Measurements from ENCODE around the gene S1PR2.

Gene S1PR2

DNA sequence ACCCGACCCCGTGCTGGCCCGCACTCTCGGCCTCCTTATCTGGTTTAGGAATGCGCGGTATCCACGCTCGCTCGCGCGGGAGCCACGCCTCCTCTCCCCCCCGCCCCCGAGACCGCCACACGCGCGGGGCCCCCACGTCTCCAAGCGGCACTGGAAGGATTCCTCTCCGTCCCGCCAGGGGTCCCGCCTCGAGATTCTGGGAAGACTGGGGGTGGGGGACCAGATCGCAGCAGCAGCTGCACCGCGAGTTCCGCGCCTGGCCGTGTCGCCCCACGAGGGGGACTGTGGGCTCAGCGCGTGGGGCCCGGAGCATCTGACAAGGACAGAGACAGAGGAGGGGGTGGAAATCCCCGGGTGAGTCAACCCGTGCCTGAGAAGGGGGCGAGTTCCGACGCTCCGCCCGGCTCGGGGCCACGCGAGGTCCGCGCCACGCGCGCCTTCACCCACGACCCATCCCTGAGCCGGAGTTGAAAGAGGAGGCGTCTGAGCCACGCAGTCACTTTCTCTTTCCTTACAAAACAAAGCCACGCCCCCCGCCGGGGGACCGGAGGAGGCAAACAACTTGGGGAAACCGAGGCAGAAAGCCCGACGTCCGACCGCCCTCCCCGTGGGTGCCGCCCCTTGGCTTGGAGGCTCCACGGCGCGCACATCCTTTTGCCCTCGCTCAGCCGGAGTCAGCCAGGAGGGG is 814 bp downstream of the S1PR2 start:
- Histone ChIP-seq H3K56ac (ENCODE audit: low read length) (peak overlapping the region; percentile 95), H3K36me3 (ENCODE audit: control insufficient read depth, insufficient read depth, low read length) (no peaks in the 10 kb centered on the region), H3K18ac (ENCODE audit: low read length) (no peak overlapping the region), H3K4ac (ENCODE audit: low read depth, low read length) (no peak overlapping the region), H3K4me2 (ENCODE audit: low read length) (peak overlapping the region; percentile 91), H2AK5ac (ENCODE audit: low read length) (no peak overlapping the region), H3K9ac (ENCODE audit: low read length) (peak overlapping the region; percentile 82), H3K23ac (ENCODE audit: low read length) (peak overlapping the region; percentile 76), H3K27ac (ENCODE audit: low read depth, low read length) (no peak overlapping the region), H2BK120ac (ENCODE audit: low read depth, low read length) (no peak overlapping the region), H3K79me1 (ENCODE audit: low read length) (peaks cover 2% of the 10 kb centered on the region), H3K4me3 (ENCODE audit: low read length) (peak overlapping the region; percentile 65), H3K4me1 (ENCODE audit: control insufficient read depth, low read depth, low read length) (no peaks in the 10 kb centered on the region), H4K8ac (ENCODE audit: low read depth, low read length) (no peak overlapping the region), H3K27me3 (ENCODE audit: insufficient read depth, low read length, poor library complexity) (no peaks in the 10 kb centered on the region), H2BK15ac (replicated peaks; ENCODE audit: low read depth) (no peak overlapping the region), H2BK5ac (ENCODE audit: low read length) (no peak overlapping the region), H4K5ac (ENCODE audit: low read length) (no peak overlapping the region), H3K79me2 (ENCODE audit: control insufficient read depth, insufficient read depth, low read length) (no peaks in the 10 kb centered on the region)
- no CpG with 5 or more reads among the region's 70 CpGs for WGBS (ENCODE audit: extremely low coverage, insufficient coverage, low lambda C conversion rate)
- DNase-seq: peak; percentile 82

DNA sequence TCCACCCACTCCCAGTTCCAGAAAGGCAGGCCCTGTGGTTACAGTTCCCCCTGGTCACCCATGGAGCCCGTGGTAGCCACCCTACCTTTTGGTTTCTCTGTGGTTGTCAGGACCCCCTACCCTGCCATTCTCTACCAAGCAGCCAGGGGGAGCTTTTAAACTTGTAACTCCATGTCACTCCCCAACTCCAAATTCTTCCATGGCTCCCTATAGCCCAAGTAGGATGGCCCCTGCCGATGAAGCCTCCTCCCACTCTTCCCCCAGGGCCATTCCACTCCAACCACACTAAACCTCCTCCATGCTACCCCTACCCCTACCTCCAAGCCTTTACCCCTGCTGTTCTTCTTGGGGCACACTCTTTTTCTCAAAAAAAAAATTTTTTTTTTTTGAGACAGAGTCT is 2.2 kb downstream of the S1PR2 start:
- no peak overlapping the region for H2AK5ac ChIP-seq (ENCODE audit: low read length)
- H3K4me1 ChIP-seq (ENCODE audit: control insufficient read depth, low read depth, low read length): no peaks in the 10 kb centered on the region
- no peak overlapping the region for H3K56ac ChIP-seq (ENCODE audit: low read length)
- no CpG with 5 or more reads among the region's 2 CpGs for WGBS (ENCODE audit: extremely low coverage, insufficient coverage, low lambda C conversion rate)
- H3K18ac ChIP-seq (ENCODE audit: low read length): no peak overlapping the region
- H3K36me3 ChIP-seq (ENCODE audit: control insufficient read depth, insufficient read depth, low read length): no peaks in the 10 kb centered on the region
- H2BK120ac ChIP-seq (ENCODE audit: low read depth, low read length): no peak overlapping the region
- H3K79me1 ChIP-seq (ENCODE audit: low read length): peaks cover 2% of the 10 kb centered on the region
- H3K23ac ChIP-seq (ENCODE audit: low read length): no peak overlapping the region
- H3K4ac ChIP-seq (ENCODE audit: low read depth, low read length): no peak overlapping the region
- H3K4me2 ChIP-seq (ENCODE audit: low read length): no peak overlapping the region
- H2BK5ac ChIP-seq (ENCODE audit: low read length): no peak overlapping the region
- H4K8ac ChIP-seq (ENCODE audit: low read depth, low read length): no peak overlapping the region
- H3K4me3 ChIP-seq (ENCODE audit: low read length): no peak overlapping the region
- H3K27ac ChIP-seq (ENCODE audit: low read depth, low read length): no peak overlapping the region
- peak; percentile 80 for DNase-seq
- no peak overlapping the region for H3K9ac ChIP-seq (ENCODE audit: low read length)
- no peak overlapping the region for H2BK15ac ChIP-seq (replicated peaks; ENCODE audit: low read depth)
- H3K79me2 ChIP-seq (ENCODE audit: control insufficient read depth, insufficient read depth, low read length): no peaks in the 10 kb centered on the region
- no peak overlapping the region for H4K5ac ChIP-seq (ENCODE audit: low read length)
- H3K27me3 ChIP-seq (ENCODE audit: insufficient read depth, low read length, poor library complexity): no peaks in the 10 kb centered on the region

DNA sequence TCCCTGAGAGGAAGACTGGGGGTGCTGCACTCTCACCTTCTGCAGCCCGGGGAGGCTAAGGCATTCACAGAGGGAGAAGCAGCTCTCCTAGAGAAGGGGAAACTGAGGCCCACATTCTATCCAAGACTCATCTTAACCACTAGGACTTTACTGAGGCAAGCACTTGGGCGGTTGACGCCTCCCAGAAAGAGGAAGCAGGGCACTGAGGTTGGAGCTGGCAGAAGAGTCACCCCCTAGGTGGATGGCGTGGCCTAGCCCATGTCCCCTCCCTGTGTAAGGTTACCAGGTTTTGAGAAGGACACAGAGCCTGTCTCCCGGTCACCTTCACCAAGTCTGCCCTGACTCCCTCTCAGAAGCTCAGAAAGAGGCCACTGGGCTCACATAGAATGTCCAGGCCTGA is 2.7 kb downstream of the S1PR2 start:
- Histone ChIP-seq H3K56ac (ENCODE audit: low read length) (no peak overlapping the region), H3K79me1 (ENCODE audit: low read length) (peaks cover 2% of the 10 kb centered on the region), H2AK5ac (ENCODE audit: low read length) (no peak overlapping the region), H3K23ac (ENCODE audit: low read length) (no peak overlapping the region), H3K27ac (ENCODE audit: low read depth, low read length) (no peak overlapping the region), H3K27me3 (ENCODE audit: insufficient read depth, low read length, poor library complexity) (no peaks in the 10 kb centered on the region), H3K4me1 (ENCODE audit: control insufficient read depth, low read depth, low read length) (no peaks in the 10 kb centered on the region), H3K4ac (ENCODE audit: low read depth, low read length) (no peak overlapping the region), H3K36me3 (ENCODE audit: control insufficient read depth, insufficient read depth, low read length) (no peaks in the 10 kb centered on the region), H3K9ac (ENCODE audit: low read length) (no peak overlapping the region), H3K4me2 (ENCODE audit: low read length) (no peak overlapping the region), H4K5ac (ENCODE audit: low read length) (no peak overlapping the region), H3K79me2 (ENCODE audit: control insufficient read depth, insufficient read depth, low read length) (no peaks in the 10 kb centered on the region), H2BK5ac (ENCODE audit: low read length) (no peak overlapping the region), H2BK120ac (ENCODE audit: low read depth, low read length) (no peak overlapping the region), H3K4me3 (ENCODE audit: low read length) (no peak overlapping the region), H3K18ac (ENCODE audit: low read length) (no peak overlapping the region), H2BK15ac (replicated peaks; ENCODE audit: low read depth) (no peak overlapping the region), H4K8ac (ENCODE audit: low read depth, low read length) (no peak overlapping the region)
- DNase-seq: no peak
- WGBS (ENCODE audit: extremely low coverage, insufficient coverage, low lambda C conversion rate): no CpG with 5 or more reads among the region's 5 CpGs

- H3K27ac ChIP-seq (ENCODE audit: low read depth, low read length): no peak overlapping the region
Measured at GRCh38 chr19:10227026-10227971, 3.8 kb downstream of the S1PR2 start.

GRCh38 chr19:10226376-10227025 is 4.6 kb downstream of the S1PR2 start:
- H3K27me3 ChIP-seq (ENCODE audit: insufficient read depth, low read length, poor library complexity): no peaks in the 10 kb centered on the region
- H4K8ac ChIP-seq (ENCODE audit: low read depth, low read length): no peak overlapping the region
- no peaks in the 10 kb centered on the region for H3K36me3 ChIP-seq (ENCODE audit: control insufficient read depth, insufficient read depth, low read length)
- no peak overlapping the region for H3K9ac ChIP-seq (ENCODE audit: low read length)
- no peak overlapping the region for H3K4me3 ChIP-seq (ENCODE audit: low read length)
- H3K56ac ChIP-seq (ENCODE audit: low read length): no peak overlapping the region
- no peak overlapping the region for H2BK120ac ChIP-seq (ENCODE audit: low read depth, low read length)
- no peak overlapping the region for H4K5ac ChIP-seq (ENCODE audit: low read length)
- H3K79me2 ChIP-seq (ENCODE audit: control insufficient read depth, insufficient read depth, low read length): no peaks in the 10 kb centered on the region
- H3K4me2 ChIP-seq (ENCODE audit: low read length): no peak overlapping the region
- H2AK5ac ChIP-seq (ENCODE audit: low read length): no peak overlapping the region
- no peak overlapping the region for H3K4ac ChIP-seq (ENCODE audit: low read depth, low read length)
- no peak overlapping the region for H3K27ac ChIP-seq (ENCODE audit: low read depth, low read length)
- H3K79me1 ChIP-seq (ENCODE audit: low read length): peaks cover 2% of the 10 kb centered on the region
- no peak for DNase-seq
- H3K23ac ChIP-seq (ENCODE audit: low read length): no peak overlapping the region
- no CpG with 5 or more reads among the region's 13 CpGs for WGBS (ENCODE audit: extremely low coverage, insufficient coverage, low lambda C conversion rate)
- no peaks in the 10 kb centered on the region for H3K4me1 ChIP-seq (ENCODE audit: control insufficient read depth, low read depth, low read length)
- no peak overlapping the region for H3K18ac ChIP-seq (ENCODE audit: low read length)
- H2BK5ac ChIP-seq (ENCODE audit: low read length): no peak overlapping the region
- H2BK15ac ChIP-seq (replicated peaks; ENCODE audit: low read depth): no peak overlapping the region

More at GRCh38 chr19:10227026-10227971, 3.8 kb downstream of the S1PR2 start:
- H2BK5ac ChIP-seq (ENCODE audit: low read length): no peak overlapping the region
- H2AK5ac ChIP-seq (ENCODE audit: low read length): no peak overlapping the region
- WGBS (ENCODE audit: extremely low coverage, insufficient coverage, low lambda C conversion rate): no CpG with 5 or more reads among the region's 28 CpGs
- H3K27me3 ChIP-seq (ENCODE audit: insufficient read depth, low read length, poor library complexity): no peaks in the 10 kb centered on the region
- H3K18ac ChIP-seq (ENCODE audit: low read length): no peak overlapping the region
- H3K56ac ChIP-seq (ENCODE audit: low read length): no peak overlapping the region
- H3K9ac ChIP-seq (ENCODE audit: low read length): no peak overlapping the region
- no peaks in the 10 kb centered on the region for H3K79me2 ChIP-seq (ENCODE audit: control insufficient read depth, insufficient read depth, low read length)
- H2BK15ac ChIP-seq (replicated peaks; ENCODE audit: low read depth): no peak overlapping the region
- H3K4me3 ChIP-seq (ENCODE audit: low read length): no peak overlapping the region
- no peak overlapping the region for H4K8ac ChIP-seq (ENCODE audit: low read depth, low read length)
- H2BK120ac ChIP-seq (ENCODE audit: low read depth, low read length): no peak overlapping the region
- H3K36me3 ChIP-seq (ENCODE audit: control insufficient read depth, insufficient read depth, low read length): no peaks in the 10 kb centered on the region
- H3K4me1 ChIP-seq (ENCODE audit: control insufficient read depth, low read depth, low read length): no peaks in the 10 kb centered on the region
- peak; percentile 34 for DNase-seq
- no peak overlapping the region for H3K4me2 ChIP-seq (ENCODE audit: low read length)
- no peak overlapping the region for H3K4ac ChIP-seq (ENCODE audit: low read depth, low read length)
- no peak overlapping the region for H4K5ac ChIP-seq (ENCODE audit: low read length)
- no peak overlapping the region for H3K23ac ChIP-seq (ENCODE audit: low read length)
- H3K79me1 ChIP-seq (ENCODE audit: low read length): peaks cover 2% of the 10 kb centered on the region
